Measurements from ENCODE around the gene TMEM9B. TPM values are rescaled to one million over a fixed set of nuclear protein-coding genes. Genes with fewer than 3 reads are reported as not detected.
"Not testable (repeated sequence)": the region's sequence is repeated elsewhere in the genome, so short reads cannot be mapped to it uniquely, and the experiment has no call there.

Gene TMEM9B
- total RNA-seq, 1 donor from 2014 or later = 26.5 TPM

DNA sequence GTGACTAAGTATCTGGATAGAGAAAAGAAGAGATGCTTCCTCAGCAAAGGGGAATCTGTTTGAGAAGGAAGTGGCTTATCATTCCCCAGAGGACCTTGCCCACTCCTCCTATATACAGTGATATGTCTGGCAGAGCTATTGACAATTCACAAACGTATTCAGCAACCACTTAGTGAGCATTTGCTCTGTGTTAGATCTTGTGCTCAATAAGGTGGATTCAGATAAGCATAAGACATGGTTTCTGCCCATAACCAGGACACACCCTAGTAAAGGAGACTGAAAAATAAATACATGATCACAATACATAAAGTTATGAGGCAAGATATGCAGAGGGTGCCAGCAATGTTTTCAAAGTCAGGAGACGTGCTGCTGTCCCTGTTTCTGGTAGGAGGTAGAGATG is 1.4 kb downstream of the TMEM9B start:
- Mint-ChIP-seq H3K4me1 (peaks cover 34% of the 10 kb centered on the region), H3K27ac (peak overlapping the region; percentile 78)
- intact Hi-C loops (cut with micrococcal nuclease) = loop anchor here (5.0 to 10.0 kb wide), 5 partner anchors 174 to 976 kb away; partner anchors contain the start of genes EIF3F, WEE1 and ZNF143

DNA sequence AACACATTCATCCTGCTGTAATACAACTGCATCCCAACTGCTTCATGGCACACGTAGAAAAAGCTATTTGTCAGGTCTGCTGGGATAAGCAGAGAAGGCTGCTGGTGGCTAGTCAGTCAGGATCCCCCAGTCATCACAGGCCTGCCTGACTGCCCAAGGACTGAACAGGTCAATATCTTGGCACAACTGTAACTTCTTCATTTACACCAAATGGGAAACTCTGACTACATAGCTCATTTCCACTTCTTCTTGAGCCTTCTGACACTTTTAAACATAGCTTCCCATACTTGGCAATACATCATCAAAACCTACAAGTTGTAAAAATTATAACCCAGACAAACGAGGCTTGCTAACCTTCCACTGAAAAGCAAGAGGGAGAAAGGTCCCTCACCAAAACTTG is 2.8 kb downstream of the TMEM9B start:
- intact Hi-C loops (cut with micrococcal nuclease) = loop anchor here (5.0 to 10.0 kb wide), 5 partner anchors 176 to 974 kb away; partner anchors contain the start of genes EIF3F, WEE1 and ZNF143
- Mint-ChIP-seq H3K36me3 (ENCODE audit: low read depth) (peaks cover 13% of the 10 kb centered on the region), H3K9me3 (no peaks in the 10 kb centered on the region), H3K4me1 (peaks cover 36% of the 10 kb centered on the region), H3K4me3 (no peak overlapping the region), H3K27me3 (no peaks in the 10 kb centered on the region), H3K27ac (peak overlapping the region; percentile 36)
- no peak for DNase-seq

More for the DNA sequence above, 1.4 kb downstream of the TMEM9B start:
- Mint-ChIP-seq H3K9me3 (no peaks in the 10 kb centered on the region), H3K36me3 (ENCODE audit: low read depth) (peaks cover 7% of the 10 kb centered on the region), H3K4me3 (peak overlapping the region; percentile 100), H3K27me3 (no peaks in the 10 kb centered on the region)
- no peak for DNase-seq

DNA sequence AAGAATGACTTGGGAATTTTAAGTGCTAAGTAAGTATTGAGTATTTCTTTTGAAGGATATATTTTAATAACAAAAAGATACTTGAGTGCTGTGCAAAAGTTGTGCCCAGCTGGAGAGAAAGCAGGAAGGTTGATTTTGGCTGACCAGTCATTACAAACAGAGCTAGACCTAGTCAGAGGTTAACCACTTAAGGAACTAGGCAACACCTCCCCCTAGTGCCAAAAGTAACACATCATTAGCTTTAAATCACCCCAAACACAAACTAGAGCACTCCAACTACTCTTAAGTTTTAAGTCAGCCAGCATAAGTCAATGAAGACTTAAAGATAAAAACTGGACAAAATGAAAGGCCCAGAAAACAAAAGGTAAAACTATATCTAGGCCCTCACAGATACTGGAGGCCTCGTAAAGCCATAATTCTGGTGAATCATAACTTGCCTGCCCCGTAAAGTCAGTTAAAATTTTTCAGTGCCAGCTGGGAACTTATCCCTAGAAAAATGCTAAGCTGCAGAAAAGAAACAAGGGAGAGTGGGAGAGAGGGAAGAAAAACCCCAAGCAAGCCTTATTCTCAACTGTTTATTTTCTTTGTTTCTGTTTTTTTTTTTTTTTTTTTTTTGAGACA is 4.6 kb downstream of the TMEM9B start:
- intact Hi-C loops (cut with micrococcal nuclease) = loop anchor here (1.0 to 10.0 kb wide), 6 partner anchors 45 to 972 kb away; partner anchors contain the start of genes EIF3F, WEE1 and ZNF143
- DNase-seq = peak; percentile 83
- Mint-ChIP-seq H3K4me1 (peaks cover 29% of the 10 kb centered on the region), H3K27ac (no peak overlapping the region), H3K27me3 (no peaks in the 10 kb centered on the region), H3K4me3 (no peak overlapping the region), H3K9me3 (no peaks in the 10 kb centered on the region), H3K36me3 (ENCODE audit: low read depth) (peaks cover 21% of the 10 kb centered on the region)

DNA sequence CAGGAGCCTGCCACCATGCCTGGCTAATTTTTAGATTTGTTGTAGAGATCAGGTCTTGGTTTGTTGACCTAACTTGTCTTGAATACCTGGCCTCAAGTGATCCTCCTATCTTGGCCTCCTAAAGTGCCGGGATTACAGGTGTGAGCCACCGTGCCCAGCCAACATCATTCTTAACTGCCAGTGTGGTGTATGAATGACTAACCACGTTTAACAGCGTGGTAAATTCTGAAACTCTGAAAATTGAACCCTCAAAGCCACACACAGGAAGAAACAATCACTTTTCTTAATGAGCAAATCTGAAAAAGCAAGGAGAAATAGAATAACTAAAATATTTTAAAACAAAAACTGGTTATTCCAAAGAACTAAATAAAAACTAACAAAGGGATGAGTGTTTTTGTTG is 7.4 kb downstream of the TMEM9B start:
- Mint-ChIP-seq H3K27ac (no peak overlapping the region), H3K4me3 (no peak overlapping the region), H3K36me3 (ENCODE audit: low read depth) (peaks cover 29% of the 10 kb centered on the region), H3K9me3 (no peaks in the 10 kb centered on the region), H3K4me1 (peaks cover 17% of the 10 kb centered on the region), H3K27me3 (no peaks in the 10 kb centered on the region)
- DNase-seq = no peak
- intact Hi-C loops (cut with micrococcal nuclease) = no loop called here

DNA sequence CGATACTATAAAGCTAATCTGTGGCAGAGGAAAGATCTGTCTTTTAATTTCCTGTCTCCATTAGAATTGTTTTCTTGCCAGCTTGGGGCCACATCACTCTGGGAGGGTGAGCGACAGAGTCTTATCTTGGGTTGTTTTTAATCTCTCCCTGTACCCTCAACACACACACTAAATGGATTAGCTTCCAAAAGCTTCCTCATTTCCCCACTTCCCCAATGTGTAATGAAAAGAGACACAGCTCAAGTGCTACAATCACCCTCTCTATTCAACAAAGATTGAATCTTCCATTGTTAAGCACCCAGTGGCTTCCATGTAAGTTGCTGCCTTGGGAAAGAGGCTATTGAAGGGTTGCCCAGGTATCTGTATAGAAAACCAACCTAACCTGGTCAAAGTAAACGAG is 15.4 kb downstream of the TMEM9B start:
- Mint-ChIP-seq H3K27me3 (peaks cover 2% of the 10 kb centered on the region), H3K36me3 (ENCODE audit: low read depth) (peaks cover 38% of the 10 kb centered on the region), H3K27ac (no peak overlapping the region), H3K4me3 (no peak overlapping the region), H3K9me3 (no peaks in the 10 kb centered on the region), H3K4me1 (no peaks in the 10 kb centered on the region)
- DNase-seq = no peak
- intact Hi-C loops (cut with micrococcal nuclease) = no loop called here

DNA sequence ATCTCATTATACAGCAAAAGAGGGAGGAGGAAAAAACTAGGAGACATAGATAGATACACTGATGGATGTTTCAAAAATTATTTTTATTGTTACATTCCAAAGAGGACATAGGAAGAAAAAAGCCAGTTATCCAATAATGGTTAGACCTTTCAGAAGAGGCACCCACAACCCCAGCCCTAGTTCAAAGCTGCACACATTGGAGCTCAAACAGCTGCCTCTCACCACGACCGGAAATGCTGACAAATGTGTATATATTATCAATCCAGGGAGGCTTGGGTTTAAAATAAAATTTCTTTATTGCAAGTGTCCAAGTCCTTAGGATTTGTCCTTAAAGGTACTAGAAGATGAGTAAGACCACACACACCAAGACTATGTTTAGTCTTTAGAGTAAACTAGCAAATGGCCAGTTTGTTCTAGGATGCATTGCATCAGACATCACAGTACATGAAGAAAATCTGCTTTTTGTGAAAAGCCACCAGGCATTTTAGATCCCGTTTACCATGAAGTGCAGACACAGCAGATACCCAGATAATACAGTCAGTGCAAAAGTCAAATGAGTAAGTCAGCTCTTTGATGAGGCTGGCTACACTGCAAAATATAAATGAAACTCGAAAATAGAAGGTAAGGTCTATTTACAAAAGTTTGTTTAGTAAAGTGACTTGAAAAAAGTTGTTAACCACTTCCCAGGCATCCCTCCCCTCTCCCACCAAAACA is 16.9 kb downstream of the TMEM9B start:
- no peaks in the 10 kb centered on the region for H3K4me1 Mint-ChIP-seq

DNA sequence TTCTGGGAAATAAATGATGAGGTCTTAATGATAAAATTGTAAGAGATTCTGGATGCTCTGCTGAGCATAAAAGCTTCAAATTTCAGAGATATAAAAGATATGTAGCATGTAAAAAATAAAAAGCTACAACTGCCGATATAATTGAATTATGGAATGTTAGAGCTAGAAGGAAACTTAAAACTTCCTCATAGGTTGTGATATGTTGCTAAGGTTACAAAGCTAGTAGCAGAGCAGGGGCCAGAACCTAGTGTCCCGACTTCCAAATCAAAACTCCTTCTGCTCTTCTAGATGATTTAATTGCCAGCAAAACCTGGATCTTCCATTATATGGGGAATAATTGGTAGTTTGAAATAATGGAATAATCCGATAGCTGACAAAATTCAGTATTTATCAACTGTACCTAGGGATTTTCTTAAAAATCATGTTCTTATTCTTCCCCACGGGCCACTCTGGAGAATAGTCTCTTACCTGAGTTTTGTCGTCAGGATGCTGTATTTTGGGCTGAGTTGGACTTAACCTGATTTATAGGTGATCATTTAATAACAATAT is 21.6 kb downstream of the TMEM9B start, which contains the start of gene ASCL3:
ASCL3 (minus strand) TSS at position 499 of the 549 bp plus-strand sequence. CDS start 4,855 bp downstream, outside the sequence.
- H3K9me3 Mint-ChIP-seq = no peaks in the 10 kb centered on the region
- H3K36me3 Mint-ChIP-seq (ENCODE audit: low read depth) = peaks cover 7% of the 10 kb centered on the region
- no peaks in the 10 kb centered on the region for H3K4me1 Mint-ChIP-seq
- DNase-seq = no peak
- intact Hi-C loops (cut with micrococcal nuclease) = no loop called here
- no peak within 1 kb of the TSS for H3K27ac Mint-ChIP-seq
- no peak within 1 kb of the TSS for H3K4me3 Mint-ChIP-seq
- H3K27me3 Mint-ChIP-seq = peaks cover 24% of the 10 kb centered on the region

More for the DNA sequence above, 16.9 kb downstream of the TMEM9B start:
- no peak overlapping the region for H3K4me3 Mint-ChIP-seq
- intact Hi-C loops (cut with micrococcal nuclease) = no loop called here
- H3K9me3 Mint-ChIP-seq = no peaks in the 10 kb centered on the region
- H3K27ac Mint-ChIP-seq = no peak overlapping the region
- peaks cover 7% of the 10 kb centered on the region for H3K27me3 Mint-ChIP-seq
- DNase-seq = no peak
- H3K36me3 Mint-ChIP-seq (ENCODE audit: low read depth) = peaks cover 28% of the 10 kb centered on the region

DNA sequence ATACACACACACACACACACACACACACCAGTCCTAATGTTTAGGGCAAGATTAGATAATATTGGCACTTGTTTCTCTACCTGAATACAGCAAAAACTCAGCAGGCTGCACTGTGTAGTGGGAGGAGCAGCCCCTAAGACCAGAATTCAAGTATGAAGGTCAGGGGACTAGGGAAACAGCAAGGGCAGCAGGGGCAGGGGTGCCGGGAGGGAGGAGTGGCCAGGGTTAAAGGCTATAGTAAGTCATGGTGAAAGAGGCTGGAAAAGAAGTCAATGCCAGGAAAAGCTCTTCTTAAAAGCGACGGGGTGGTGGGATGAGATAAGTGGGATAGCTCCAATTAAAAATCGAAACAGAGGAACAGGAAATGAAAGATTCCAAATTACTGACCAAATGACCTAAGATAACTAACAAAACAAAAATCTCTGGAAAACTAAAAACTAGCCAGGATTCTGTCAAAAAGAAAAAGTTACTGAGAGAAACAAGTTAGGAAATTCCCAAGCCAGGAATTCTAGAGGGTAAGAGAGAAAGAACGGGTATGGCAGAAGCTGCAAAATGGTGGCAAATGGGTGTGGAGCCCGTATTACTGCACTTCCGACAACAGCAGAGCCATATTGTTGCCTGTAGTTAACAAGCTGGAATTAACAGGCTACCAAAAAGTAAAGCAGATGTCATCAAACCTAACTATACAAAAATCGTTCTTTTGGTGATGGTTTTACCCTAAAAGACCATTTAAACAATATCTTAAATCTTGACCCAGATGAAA is 22.7 kb downstream of the TMEM9B start:
- no peak for DNase-seq
- Mint-ChIP-seq H3K27ac (no peak overlapping the region), H3K36me3 (ENCODE audit: low read depth) (no peaks in the 10 kb centered on the region), H3K4me1 (peaks cover 3% of the 10 kb centered on the region), H3K27me3 (peaks cover 24% of the 10 kb centered on the region), H3K4me3 (no peak overlapping the region), H3K9me3 (no peaks in the 10 kb centered on the region)
- intact Hi-C loops (cut with micrococcal nuclease) = no loop called here

DNA sequence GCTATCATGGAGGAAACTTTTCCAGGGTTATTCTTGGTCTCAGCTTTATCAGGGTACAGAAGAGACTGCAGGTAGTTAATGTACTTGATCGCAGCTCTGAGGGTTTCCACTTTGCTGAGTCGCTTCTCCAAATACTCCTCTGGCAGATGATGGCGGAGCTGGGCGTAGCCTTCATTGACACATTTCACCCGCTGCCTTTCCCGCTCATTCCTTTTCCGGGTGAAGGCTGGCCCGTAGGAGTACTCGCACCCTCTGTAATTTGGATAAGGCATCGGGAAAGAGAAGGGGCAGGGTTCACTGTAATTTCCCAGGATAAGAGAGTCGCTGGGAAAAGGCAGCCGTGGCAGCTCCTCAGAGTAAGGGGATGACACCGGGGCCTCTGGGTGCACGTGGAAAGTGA is 26.6 kb downstream of the TMEM9B start:
- Mint-ChIP-seq H3K27me3 (peaks cover 18% of the 10 kb centered on the region), H3K4me1 (peaks cover 9% of the 10 kb centered on the region), H3K4me3 (no peak overlapping the region), H3K36me3 (ENCODE audit: low read depth) (no peaks in the 10 kb centered on the region), H3K9me3 (no peaks in the 10 kb centered on the region), H3K27ac (no peak overlapping the region)
- DNase-seq = no peak
- intact Hi-C loops (cut with micrococcal nuclease) = no loop called here

DNA sequence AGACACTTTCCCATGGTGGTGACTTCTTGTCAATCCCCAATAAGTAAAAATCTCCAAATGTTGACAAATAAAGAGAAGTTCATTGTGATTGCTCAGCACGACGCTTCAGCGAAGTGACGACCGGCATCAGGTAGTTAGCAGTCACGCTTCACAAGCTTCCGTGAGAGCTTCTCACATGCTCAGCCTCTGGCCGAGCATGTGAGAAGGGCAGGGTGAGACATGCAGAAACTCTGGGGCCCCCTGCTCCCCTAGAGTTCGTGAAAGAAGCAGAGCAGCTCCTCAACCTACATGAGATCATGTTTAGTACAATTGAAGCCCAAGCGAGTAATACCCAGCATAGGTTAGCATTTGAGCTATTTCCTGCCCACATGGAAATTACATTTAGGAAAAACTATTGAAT is 27.1 kb downstream of the TMEM9B start:
- peaks cover 9% of the 10 kb centered on the region for H3K4me1 Mint-ChIP-seq
- no peak overlapping the region for H3K4me3 Mint-ChIP-seq
- H3K9me3 Mint-ChIP-seq = no peaks in the 10 kb centered on the region
- H3K36me3 Mint-ChIP-seq (ENCODE audit: low read depth) = no peaks in the 10 kb centered on the region
- no peak for DNase-seq
- H3K27ac Mint-ChIP-seq = no peak overlapping the region
- intact Hi-C loops (cut with micrococcal nuclease) = no loop called here
- H3K27me3 Mint-ChIP-seq = peaks cover 15% of the 10 kb centered on the region

DNA sequence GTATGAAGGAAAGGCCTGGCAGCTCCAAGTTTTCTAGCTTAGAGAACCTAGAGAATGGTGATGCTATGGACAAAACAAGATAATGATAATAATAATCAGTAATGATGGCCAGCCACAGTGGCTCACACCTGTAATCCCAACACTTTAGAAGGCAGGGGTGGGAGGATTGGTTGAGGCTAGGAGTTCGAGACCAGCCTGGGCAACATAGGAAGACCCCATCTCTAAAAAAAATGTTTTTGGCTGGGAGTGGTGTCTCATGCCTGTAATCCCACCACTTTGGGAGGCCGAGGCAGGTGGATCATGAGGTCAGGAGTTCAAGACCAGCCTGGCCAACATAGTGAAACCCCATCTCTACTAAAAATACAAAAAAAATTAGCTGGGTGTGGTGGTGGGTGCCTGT is 28.5 kb downstream of the TMEM9B start:
- DNase-seq; H3K27ac Mint-ChIP-seq; H3K27me3 Mint-ChIP-seq; H3K36me3 Mint-ChIP-seq (ENCODE audit: low read depth); intact Hi-C loops (cut with micrococcal nuclease); H3K9me3 Mint-ChIP-seq; H3K4me3 Mint-ChIP-seq; H3K4me1 Mint-ChIP-seq: not testable (repeated sequence)

DNA sequence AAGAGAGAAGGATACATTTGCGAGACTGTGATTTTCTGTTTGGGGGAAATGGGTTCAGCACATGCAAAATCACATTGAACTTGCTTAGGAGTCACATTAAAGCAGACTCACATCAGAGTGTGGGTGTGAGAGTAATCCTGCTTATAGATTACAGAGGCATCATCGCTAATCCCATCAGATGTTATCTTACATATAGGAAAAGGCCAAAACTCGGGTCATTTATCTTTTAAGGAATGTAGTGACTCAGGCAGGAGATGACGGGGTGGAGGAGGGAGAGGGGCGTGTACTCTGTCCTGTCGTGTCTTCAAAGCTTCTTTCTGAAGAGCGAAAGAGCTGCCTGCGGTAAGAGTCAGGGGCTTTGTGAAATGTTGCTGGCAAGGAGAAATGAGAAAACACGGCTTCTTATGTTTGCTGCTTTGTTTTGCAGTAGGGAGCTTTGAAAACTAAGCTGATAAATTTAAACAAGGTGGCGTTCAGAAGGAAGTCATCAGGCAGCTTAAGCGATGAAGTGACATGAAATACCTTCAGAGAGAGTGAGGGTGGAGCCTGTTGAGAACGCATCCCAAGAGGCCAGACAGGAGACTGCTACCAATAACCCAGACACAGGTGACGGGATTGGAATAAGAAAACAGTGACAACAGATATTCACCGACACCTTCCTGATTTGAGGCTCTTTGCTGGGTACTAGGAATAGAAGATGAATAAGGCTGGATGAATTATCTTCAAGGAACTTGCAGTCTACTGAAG is 29.3 kb downstream of the TMEM9B start:
- Mint-ChIP-seq H3K27me3 (no peaks in the 10 kb centered on the region), H3K36me3 (ENCODE audit: low read depth) (no peaks in the 10 kb centered on the region), H3K4me3 (no peak overlapping the region), H3K27ac (no peak overlapping the region), H3K9me3 (no peaks in the 10 kb centered on the region), H3K4me1 (peaks cover 9% of the 10 kb centered on the region)
- intact Hi-C loops (cut with micrococcal nuclease) = no loop called here
- no peak for DNase-seq

DNA sequence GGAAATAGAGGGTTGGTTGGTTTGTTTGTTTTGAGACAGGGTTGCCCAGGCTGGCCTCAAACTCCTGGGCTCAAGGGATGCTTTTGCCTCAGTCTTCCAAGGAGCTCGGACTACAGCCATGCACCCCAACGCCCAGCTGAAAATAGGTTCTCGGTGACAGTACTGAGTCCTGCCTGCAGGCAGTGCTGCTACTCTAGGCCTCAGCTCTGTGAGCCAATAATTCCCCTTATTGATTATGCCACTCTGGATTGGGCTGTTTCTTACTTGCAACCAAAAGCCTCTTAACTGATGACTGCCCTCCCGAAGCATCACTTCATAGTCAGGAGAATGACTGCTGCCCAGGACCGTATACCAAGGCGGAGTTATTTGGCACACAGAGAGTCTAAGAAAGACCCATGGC is 30.3 kb downstream of the TMEM9B start:
- no peak for DNase-seq
- no peak overlapping the region for H3K4me3 Mint-ChIP-seq
- no peaks in the 10 kb centered on the region for H3K9me3 Mint-ChIP-seq
- H3K4me1 Mint-ChIP-seq = peaks cover 9% of the 10 kb centered on the region
- no peaks in the 10 kb centered on the region for H3K36me3 Mint-ChIP-seq (ENCODE audit: low read depth)
- H3K27ac Mint-ChIP-seq = no peak overlapping the region
- intact Hi-C loops (cut with micrococcal nuclease) = no loop called here
- no peaks in the 10 kb centered on the region for H3K27me3 Mint-ChIP-seq
